Measurements from ENCODE around the gene ABCB11.

- TF ChIP-seq GATA1 (IDR thresholded peaks at IDR 0.05; ENCODE audit: low read depth, low read length): no peak
- no peak for TF ChIP-seq POLR2A (IDR thresholded peaks at IDR 0.05; ENCODE audit: low read length)
These were observed 95.1 kb downstream of the ABCB11 start for GRCh38 chr2:168935810-168936581.

Data from erythroblast (primary cell).